ENCODE results near the gene MICAL3. TPM values are rescaled to one million over a fixed set of nuclear protein-coding genes. Genes with fewer than 3 reads are reported as not detected.

The MICAL3 gene
- polyA plus RNA-seq, 3 donors = 0.23 to 0.84 TPM; not detected in 1

DNA sequence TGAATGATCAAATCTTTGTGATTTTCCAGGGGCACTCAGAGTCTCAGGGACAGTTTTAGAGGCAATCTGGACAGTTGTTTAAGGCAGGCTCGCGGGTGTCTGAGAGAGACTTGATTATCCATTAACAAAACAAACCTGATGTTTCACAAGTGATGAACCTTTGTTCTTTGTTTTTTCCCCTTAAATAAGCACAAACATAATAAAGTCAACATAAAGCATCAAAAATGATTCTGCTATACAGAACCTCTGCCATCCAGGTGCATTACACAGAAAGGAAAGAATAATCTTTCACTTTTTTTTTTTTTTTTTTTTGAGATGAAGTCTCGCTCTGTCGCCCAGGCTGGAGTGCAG, 263.2 kb downstream of the MICAL3 start:
- Histone ChIP-seq H3K36me3 (replicated peaks in 1 of 2; ENCODE audit: control insufficient read depth in 1 of 2, insufficient read depth in 2 of 2, low read length in 2 of 2) (peaks cover 0 to 3% of the 10 kb centered on the region in 2 donors), H3K9ac (ENCODE audit: insufficient read depth, low read length, poor library complexity, severe bottlenecking) (peak overlapping the region; percentile 16), H3K27me3 (ENCODE audit: control insufficient read depth in 2 of 2, insufficient read depth in 2 of 2, low read length in 2 of 2) (no peaks in the 10 kb centered on the region), H4K20me1 (ENCODE audit: insufficient read depth, low read length) (peaks cover 96% of the 10 kb centered on the region), H3K27ac (ENCODE audit: low read depth in 1 of 2, low read length in 2 of 2) (peak overlapping the region; percentile 89 to 90), H3K79me2 (ENCODE audit: insufficient read depth, low read length) (peaks cover 99% of the 10 kb centered on the region), H3K4me2 (replicated peaks; ENCODE audit: extremely low read depth, low read length, poor library complexity, severe bottlenecking) (peak overlapping the region; percentile 50), H3K4me3 (replicated peaks in 1 of 3; ENCODE audit: low read depth in 2 of 3, low read length in 3 of 3) (peak overlapping the region in 1 of 3 experiments; percentile 46), H2AFZ (ENCODE audit: insufficient read depth, low read depth, low read length, poor library complexity, severe bottlenecking) (no peak overlapping the region), H3K9me3 (replicated peaks in 1 of 2; ENCODE audit: control insufficient read depth in 1 of 2, insufficient read depth in 1 of 2, low read length in 2 of 2) (no peaks in the 10 kb centered on the region), H3K4me1 (ENCODE audit: control insufficient read depth in 1 of 2, insufficient read depth in 2 of 2, low read length in 2 of 2) (peaks cover 45 to 66% of the 10 kb centered on the region in 2 donors)
- WGBS (ENCODE audit: insufficient coverage) = no CpG with 5 or more reads among the region's 4 CpGs
- H3K36me3 Mint-ChIP-seq = peaks cover 8 to 24% of the 10 kb centered on the region in 2 donors
- no peak for TF ChIP-seq CTCF (IDR thresholded peaks at IDR 0.05)
- no peaks in the 10 kb centered on the region for H3K27me3 Mint-ChIP-seq (ENCODE audit: low read depth in 3 of 3)
- peak overlapping the region; percentile 92 to 99 (median 96) for H3K27ac Mint-ChIP-seq
- intact Hi-C loops (cut with micrococcal nuclease) = no loop called here
- peaks cover 50% of the 10 kb centered on the region for H3K4me1 Mint-ChIP-seq
- DNase-seq = no peak
- H3K4me3 Mint-ChIP-seq = peak overlapping the region in 1 of 2 donors; percentile 63
- H3K9me3 Mint-ChIP-seq = no peaks in the 10 kb centered on the region

DNA sequence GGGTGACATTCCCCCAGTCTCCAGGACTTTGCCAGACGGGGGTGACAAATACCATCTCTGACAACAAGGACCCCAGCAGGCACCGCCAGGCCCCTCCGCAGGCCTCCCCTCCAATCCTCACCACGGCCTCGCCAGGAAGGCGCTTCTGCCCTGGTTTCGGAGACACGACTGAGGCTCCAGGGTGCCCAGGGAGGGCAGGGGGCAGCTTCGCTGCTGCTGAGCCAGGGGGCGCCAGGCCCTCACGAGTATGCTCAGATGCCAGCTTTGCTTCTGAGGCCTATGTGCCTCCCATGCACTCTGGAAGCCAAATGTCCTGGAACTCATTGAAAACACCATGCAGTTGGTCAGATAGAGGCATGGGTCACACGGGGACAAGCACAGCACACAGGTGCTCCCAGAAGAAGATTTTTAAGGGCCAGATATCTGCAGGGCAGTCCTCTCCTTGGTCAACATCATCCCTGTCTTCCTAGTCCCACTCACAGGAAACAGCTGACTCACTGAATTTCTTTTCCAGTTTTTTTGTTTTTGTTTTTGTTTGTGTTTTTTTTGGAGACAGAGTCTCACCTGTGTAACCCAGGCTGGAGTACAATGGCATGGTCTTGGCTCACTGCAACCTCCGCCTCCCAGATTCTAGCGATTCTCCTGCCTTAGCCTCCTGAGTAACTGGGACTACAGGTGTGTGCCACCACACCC, 270.0 kb downstream of the MICAL3 start:
- H2AFZ ChIP-seq (ENCODE audit: insufficient read depth, low read depth, low read length, poor library complexity, severe bottlenecking) = no peak overlapping the region
- 91% methylated on average over 13 of the region's 14 CpGs for WGBS (ENCODE audit: insufficient coverage)
- no peak overlapping the region for H3K4me2 ChIP-seq (replicated peaks; ENCODE audit: extremely low read depth, low read length, poor library complexity, severe bottlenecking)
- peak; percentile 29 for TF ChIP-seq CTCF (IDR thresholded peaks at IDR 0.05)
- no peak overlapping the region for H3K4me3 Mint-ChIP-seq
- peak in 1 of 3 donors; percentile 41 for DNase-seq
- peaks cover 25 to 30% of the 10 kb centered on the region in 2 donors for H3K36me3 ChIP-seq (replicated peaks in 1 of 2; ENCODE audit: control insufficient read depth in 1 of 2, insufficient read depth in 2 of 2, low read length in 2 of 2)
- H3K9me3 Mint-ChIP-seq = no peaks in the 10 kb centered on the region
- H3K9me3 ChIP-seq (replicated peaks in 1 of 2; ENCODE audit: control insufficient read depth in 1 of 2, insufficient read depth in 1 of 2, low read length in 2 of 2) = no peaks in the 10 kb centered on the region
- peaks cover 98% of the 10 kb centered on the region for H3K79me2 ChIP-seq (ENCODE audit: insufficient read depth, low read length)
- peak overlapping the region in 5 of 7 donors; percentile 26 to 78 (median 50) for H3K27ac Mint-ChIP-seq
- peaks cover 18 to 50% of the 10 kb centered on the region in 2 donors for H3K36me3 Mint-ChIP-seq
- H3K27me3 Mint-ChIP-seq (ENCODE audit: low read depth in 3 of 3) = peaks cover 0 to 2% (median 0%) of the 10 kb centered on the region in 3 donors
- H3K27ac ChIP-seq (ENCODE audit: low read depth in 1 of 2, low read length in 2 of 2) = peak overlapping the region in 1 of 2 donors; percentile 21
- no peaks in the 10 kb centered on the region for H3K27me3 ChIP-seq (ENCODE audit: control insufficient read depth in 2 of 2, insufficient read depth in 2 of 2, low read length in 2 of 2)
- peaks cover 13% of the 10 kb centered on the region for H3K4me1 Mint-ChIP-seq
- peaks cover 97% of the 10 kb centered on the region for H4K20me1 ChIP-seq (ENCODE audit: insufficient read depth, low read length)
- H3K9ac ChIP-seq (ENCODE audit: insufficient read depth, low read length, poor library complexity, severe bottlenecking) = no peak overlapping the region
- H3K4me3 ChIP-seq (replicated peaks in 1 of 3; ENCODE audit: low read depth in 2 of 3, low read length in 3 of 3) = no peak overlapping the region
- peaks cover 4 to 12% of the 10 kb centered on the region in 2 donors for H3K4me1 ChIP-seq (ENCODE audit: control insufficient read depth in 1 of 2, insufficient read depth in 2 of 2, low read length in 2 of 2)
- intact Hi-C loops (cut with micrococcal nuclease) = no loop called here

Measured in CD14-positive monocyte (primary cell).